PC-9 (cell line): ENCODE measurements around the gene ALG14.

Experiments used
- CTCF ChIP-seq: fragments of 200-600 bp; sonication (generic); conservative IDR thresholded peaks from 2 replicates; pipeline ENCODE4 v1.6.1; 2017; ENCODE audit warnings: mixed run types, antibody characterized with exemption, mild to moderate bottlenecking, moderate library complexity
- EZH2 ChIP-seq: fragments of 200-600 bp; sonication (generic); IDR thresholded peaks from 2 replicates; pipeline ENCODE4 v1.8.0; 2017; ENCODE audit warnings: antibody characterized with exemption, low read depth

- TF ChIP-seq CTCF (no peak), EZH2 (no peak)
These were observed 12.6 kb upstream of the ALG14 start for GRCh38 chr1:95085376-95085775.
